ENCODE measurements around the gene RELL1.
A peak's percentile ranks its signal among the peaks of the same experiment; 100 is the strongest.

Gene RELL1

GRCh38 chr4:37625499-37625898 is 60.7 kb downstream of the RELL1 start:
- no peak overlapping the region for H4K8ac ChIP-seq (ENCODE audit: low read length)
- H2BK12ac ChIP-seq (ENCODE audit: low read length in 2 of 2): no peak overlapping the region
- no CpG with 5 or more reads among the region's 1 CpG for WGBS
- DNase-seq: no peak
- no peak overlapping the region for H2BK120ac ChIP-seq (ENCODE audit: low read depth, low read length)
- H2AK5ac ChIP-seq (ENCODE audit: low read length, severe bottlenecking): no peak overlapping the region
- no peaks in the 10 kb centered on the region for H3K27me3 ChIP-seq (ENCODE audit: control insufficient read depth in 1 of 2, insufficient read depth in 1 of 2, low read length in 2 of 2)
- H3K4ac ChIP-seq (ENCODE audit: low read depth in 1 of 2, low read length in 2 of 2): no peak overlapping the region
- H3K9ac ChIP-seq (ENCODE audit: low read length): no peak overlapping the region
- H3K18ac ChIP-seq (ENCODE audit: low read depth in 1 of 2, low read length in 2 of 2): no peak overlapping the region
- H2BK5ac ChIP-seq (ENCODE audit: low read depth, low read length, poor library complexity, severe bottlenecking): no peak overlapping the region
- no peak overlapping the region for H3K27ac ChIP-seq (ENCODE audit: low read length, poor library complexity, severe bottlenecking)
- no peak overlapping the region for H2BK15ac ChIP-seq (ENCODE audit: low read depth, poor library complexity, severe bottlenecking)
- peaks cover 6% of the 10 kb centered on the region for H3K79me1 ChIP-seq (replicated peaks; ENCODE audit: low read length, poor library complexity, severe bottlenecking)
- no peak overlapping the region for H4K91ac ChIP-seq (ENCODE audit: low read length)
- H3K9me3 ChIP-seq (ENCODE audit: control insufficient read depth, low read length): no peaks in the 10 kb centered on the region
- H3K4me1 ChIP-seq (ENCODE audit: control insufficient read depth, insufficient read depth, low read depth, low read length): peaks cover 3% of the 10 kb centered on the region
- no peaks in the 10 kb centered on the region for H3K36me3 ChIP-seq (ENCODE audit: control insufficient read depth in 1 of 2, insufficient read depth in 2 of 2, low read depth in 1 of 2, low read length in 2 of 2)
- no peak overlapping the region for H3K14ac ChIP-seq (ENCODE audit: low read length in 2 of 2)
- H2AFZ ChIP-seq (ENCODE audit: low read depth, low read length): no peak overlapping the region
- H3K4me2 ChIP-seq (ENCODE audit: low read length, poor library complexity, severe bottlenecking): no peak overlapping the region
- H3K23ac ChIP-seq (ENCODE audit: low read length in 2 of 2): no peak overlapping the region
- H3K4me3 ChIP-seq (ENCODE audit: insufficient read depth in 1 of 2, low read depth in 1 of 2, low read length in 2 of 2): no peak overlapping the region

GRCh38 chr4:37623940-37624339 is 62.2 kb downstream of the RELL1 start:
- no peak overlapping the region for H2BK120ac ChIP-seq (ENCODE audit: low read depth, low read length)
- H4K8ac ChIP-seq (ENCODE audit: low read length): no peak overlapping the region
- H3K14ac ChIP-seq (ENCODE audit: low read length in 2 of 2): no peak overlapping the region
- H3K4me3 ChIP-seq (ENCODE audit: insufficient read depth in 1 of 2, low read depth in 1 of 2, low read length in 2 of 2): no peak overlapping the region
- no peak overlapping the region for H2AK5ac ChIP-seq (ENCODE audit: low read length, severe bottlenecking)
- H3K36me3 ChIP-seq (ENCODE audit: control insufficient read depth in 1 of 2, insufficient read depth in 2 of 2, low read depth in 1 of 2, low read length in 2 of 2): no peaks in the 10 kb centered on the region
- peaks cover 3% of the 10 kb centered on the region for H3K79me1 ChIP-seq (replicated peaks; ENCODE audit: low read length, poor library complexity, severe bottlenecking)
- no peak overlapping the region for H2AFZ ChIP-seq (ENCODE audit: low read depth, low read length)
- no peak overlapping the region for H4K91ac ChIP-seq (ENCODE audit: low read length)
- H3K4me2 ChIP-seq (ENCODE audit: low read length, poor library complexity, severe bottlenecking): no peak overlapping the region
- no peaks in the 10 kb centered on the region for H3K9me3 ChIP-seq (ENCODE audit: control insufficient read depth, low read length)
- no peak overlapping the region for H3K9ac ChIP-seq (ENCODE audit: low read length)
- H3K23ac ChIP-seq (ENCODE audit: low read length in 2 of 2): no peak overlapping the region
- WGBS: 79% methylated on average over 6 of the region's 8 CpGs
- DNase-seq: no peak
- H2BK5ac ChIP-seq (ENCODE audit: low read depth, low read length, poor library complexity, severe bottlenecking): no peak overlapping the region
- H3K18ac ChIP-seq (ENCODE audit: low read depth in 1 of 2, low read length in 2 of 2): no peak overlapping the region
- peaks cover 2% of the 10 kb centered on the region for H3K4me1 ChIP-seq (ENCODE audit: control insufficient read depth, insufficient read depth, low read depth, low read length)
- no peak overlapping the region for H2BK12ac ChIP-seq (ENCODE audit: low read length in 2 of 2)
- H3K4ac ChIP-seq (ENCODE audit: low read depth in 1 of 2, low read length in 2 of 2): no peak overlapping the region
- H3K27ac ChIP-seq (ENCODE audit: low read length, poor library complexity, severe bottlenecking): no peak overlapping the region
- H2BK15ac ChIP-seq (ENCODE audit: low read depth, poor library complexity, severe bottlenecking): no peak overlapping the region
- H3K27me3 ChIP-seq (ENCODE audit: control insufficient read depth in 1 of 2, insufficient read depth in 1 of 2, low read length in 2 of 2): no peaks in the 10 kb centered on the region

- Histone ChIP-seq H3K4me3 (ENCODE audit: insufficient read depth in 1 of 2, low read depth in 1 of 2, low read length in 2 of 2) (no peak overlapping the region), H4K8ac (ENCODE audit: low read length) (no peak overlapping the region), H3K9ac (ENCODE audit: low read length) (no peak overlapping the region), H3K9me3 (ENCODE audit: control insufficient read depth, low read length) (no peaks in the 10 kb centered on the region), H3K27me3 (ENCODE audit: control insufficient read depth in 1 of 2, insufficient read depth in 1 of 2, low read length in 2 of 2) (no peaks in the 10 kb centered on the region), H3K4me2 (ENCODE audit: low read length, poor library complexity, severe bottlenecking) (no peak overlapping the region), H3K4ac (ENCODE audit: low read depth in 1 of 2, low read length in 2 of 2) (no peak overlapping the region), H3K23ac (ENCODE audit: low read length in 2 of 2) (no peak overlapping the region), H2BK120ac (ENCODE audit: low read depth, low read length) (no peak overlapping the region), H3K79me1 (replicated peaks; ENCODE audit: low read length, poor library complexity, severe bottlenecking) (peaks cover 2% of the 10 kb centered on the region), H3K27ac (ENCODE audit: low read length, poor library complexity, severe bottlenecking) (no peak overlapping the region), H2AK5ac (ENCODE audit: low read length, severe bottlenecking) (no peak overlapping the region), H3K18ac (ENCODE audit: low read depth in 1 of 2, low read length in 2 of 2) (no peak overlapping the region), H3K36me3 (ENCODE audit: control insufficient read depth in 1 of 2, insufficient read depth in 2 of 2, low read depth in 1 of 2, low read length in 2 of 2) (no peaks in the 10 kb centered on the region), H2BK15ac (ENCODE audit: low read depth, poor library complexity, severe bottlenecking) (no peak overlapping the region), H2BK12ac (ENCODE audit: low read length in 2 of 2) (no peak overlapping the region), H4K91ac (ENCODE audit: low read length) (no peak overlapping the region), H2BK5ac (ENCODE audit: low read depth, low read length, poor library complexity, severe bottlenecking) (no peak overlapping the region), H2AFZ (ENCODE audit: low read depth, low read length) (no peak overlapping the region), H3K4me1 (ENCODE audit: control insufficient read depth, insufficient read depth, low read depth, low read length) (no peaks in the 10 kb centered on the region), H3K14ac (ENCODE audit: low read length in 2 of 2) (no peak overlapping the region)
- 96% methylated on average over 4 of the region's 4 CpGs for WGBS
- DNase-seq: no peak
These were observed 63.1 kb downstream of the RELL1 start for GRCh38 chr4:37623125-37623524.

GRCh38 chr4:37620176-37620575 is 66.0 kb downstream of the RELL1 start:
- Histone ChIP-seq H2AK5ac (ENCODE audit: low read length, severe bottlenecking) (no peak overlapping the region), H3K4me1 (ENCODE audit: control insufficient read depth, insufficient read depth, low read depth, low read length) (no peaks in the 10 kb centered on the region), H3K23ac (ENCODE audit: low read length in 2 of 2) (no peak overlapping the region), H2BK120ac (ENCODE audit: low read depth, low read length) (no peak overlapping the region), H3K9ac (ENCODE audit: low read length) (no peak overlapping the region), H2BK5ac (ENCODE audit: low read depth, low read length, poor library complexity, severe bottlenecking) (no peak overlapping the region), H3K27me3 (ENCODE audit: control insufficient read depth in 1 of 2, insufficient read depth in 1 of 2, low read length in 2 of 2) (no peaks in the 10 kb centered on the region), H3K79me1 (replicated peaks; ENCODE audit: low read length, poor library complexity, severe bottlenecking) (peaks cover 2% of the 10 kb centered on the region), H2BK12ac (ENCODE audit: low read length in 2 of 2) (no peak overlapping the region), H3K18ac (ENCODE audit: low read depth in 1 of 2, low read length in 2 of 2) (no peak overlapping the region), H3K4me2 (ENCODE audit: low read length, poor library complexity, severe bottlenecking) (no peak overlapping the region), H3K9me3 (ENCODE audit: control insufficient read depth, low read length) (no peaks in the 10 kb centered on the region), H4K91ac (ENCODE audit: low read length) (no peak overlapping the region), H3K4me3 (ENCODE audit: insufficient read depth in 1 of 2, low read depth in 1 of 2, low read length in 2 of 2) (no peak overlapping the region), H2AFZ (ENCODE audit: low read depth, low read length) (no peak overlapping the region), H3K36me3 (ENCODE audit: control insufficient read depth in 1 of 2, insufficient read depth in 2 of 2, low read depth in 1 of 2, low read length in 2 of 2) (no peaks in the 10 kb centered on the region), H3K4ac (ENCODE audit: low read depth in 1 of 2, low read length in 2 of 2) (no peak overlapping the region), H4K8ac (ENCODE audit: low read length) (no peak overlapping the region), H3K27ac (ENCODE audit: low read length, poor library complexity, severe bottlenecking) (no peak overlapping the region), H2BK15ac (ENCODE audit: low read depth, poor library complexity, severe bottlenecking) (no peak overlapping the region), H3K14ac (ENCODE audit: low read length in 2 of 2) (no peak overlapping the region)
- DNase-seq: peak; percentile 44
